Calu3 (cell line): Measurements from ENCODE around the gene PPP4R4. TPM values are rescaled to one million over a fixed set of nuclear protein-coding genes. Genes with fewer than 3 reads are reported as not detected.

Source experiments
- BruUV-seq: library from RNA; stranded (reverse); fragments of 400-500 nt; replicated peaks from 2 replicates; lab custom pipeline; 2021; lab: Mats Ljungman, UMichigan
- CTCF ChIA-PET: fragments of 300-600 bp; sonication (Branson Sonifier 250); formaldehyde crosslinking; loops from one replicate; lab custom pipeline; 2022; ENCODE audit warnings: antibody characterized with exemption; lab: Charles Lee
- DNase-seq: peaks from one replicate; pipeline ENCODE4 v3.0.0; 2022
- H3K27ac Mint-ChIP-seq: one replicate; pipeline ENCODE4 v1.8.0; 2022; ENCODE audit warnings: mixed read lengths; ENCODE audit not compliant: unreplicated experiment
- H3K27me3 Mint-ChIP-seq: one replicate; pipeline ENCODE4 v1.8.0; 2022; ENCODE audit warnings: mixed read lengths; ENCODE audit not compliant: unreplicated experiment
- H3K36me3 Mint-ChIP-seq: one replicate; pipeline ENCODE4 v1.8.0; 2022; ENCODE audit warnings: mild to moderate bottlenecking, moderate library complexity, mixed read lengths; ENCODE audit not compliant: insufficient read depth, unreplicated experiment
- H3K4me1 Mint-ChIP-seq: one replicate; pipeline ENCODE4 v1.8.0; 2022; ENCODE audit warnings: mild to moderate bottlenecking, low read depth, mixed read lengths; ENCODE audit not compliant: unreplicated experiment
- H3K4me3 Mint-ChIP-seq: one replicate; pipeline ENCODE4 v1.8.0; 2022; ENCODE audit warnings: mild to moderate bottlenecking, low read depth, moderate library complexity, mixed read lengths; ENCODE audit not compliant: unreplicated experiment
- H3K9me3 Mint-ChIP-seq: one replicate; pipeline ENCODE4 v1.8.0; 2022; ENCODE audit warnings: low read depth, mixed read lengths; ENCODE audit not compliant: unreplicated experiment
- CTCF ChIP-seq: fragments of 200-600 bp; IDR thresholded peaks from one replicate; pipeline ENCODE4 v1.8.0; 2022; ENCODE audit warnings: antibody characterized with exemption; ENCODE audit not compliant: unreplicated experiment
- intact Hi-C: fragments of 100-400 bp; cut with micrococcal nuclease; formaldehyde crosslinking; loops from one replicate; pipeline ENCODE4 v1.10.0; 2022; ENCODE audit not compliant: unreplicated experiment
- total RNA-seq: library from RNA; stranded (reverse); gene quantifications from 2 replicates; pipeline ENCODE4 v1.2.3, GENCODE V29; 2022

Gene PPP4R4
- total RNA-seq, 1 experiment from 2014 or later: 0.78 TPM

GRCh38 chr14:94193776-94194175, 19.7 kb downstream of the PPP4R4 start:
- no peaks in the 10 kb centered on the region for H3K36me3 Mint-ChIP-seq
- no peaks in the 10 kb centered on the region for H3K4me1 Mint-ChIP-seq
- intact Hi-C loops: no loop called here
- no peaks in the 10 kb centered on the region for H3K9me3 Mint-ChIP-seq
- no peak for TF ChIP-seq CTCF
- CTCF ChIA-PET: no interaction called here
- H3K4me3 Mint-ChIP-seq: no peak overlapping the region
- no TSS peak for BruUV-seq
- DNase-seq: no peak
- no peak overlapping the region for H3K27ac Mint-ChIP-seq
- H3K27me3 Mint-ChIP-seq: peaks cover 8% of the 10 kb centered on the region

- no peak for DNase-seq
- CTCF ChIA-PET: no interaction called here
- no peak overlapping the region for H3K4me3 Mint-ChIP-seq
- no peaks in the 10 kb centered on the region for H3K27me3 Mint-ChIP-seq
- H3K4me1 Mint-ChIP-seq: no peaks in the 10 kb centered on the region
- H3K36me3 Mint-ChIP-seq: no peaks in the 10 kb centered on the region
- H3K9me3 Mint-ChIP-seq: peaks cover 5% of the 10 kb centered on the region
- H3K27ac Mint-ChIP-seq: no peak overlapping the region
- TF ChIP-seq CTCF: no peak
- BruUV-seq: no TSS peak
- intact Hi-C loops: no loop called here
These were observed 21.9 kb downstream of the PPP4R4 start for GRCh38 chr14:94196057-94196456.

- Mint-ChIP-seq H3K4me1 (no peaks in the 10 kb centered on the region), H3K4me3 (no peak overlapping the region), H3K27me3 (no peaks in the 10 kb centered on the region), H3K27ac (no peak overlapping the region), H3K9me3 (peaks cover 5% of the 10 kb centered on the region), H3K36me3 (no peaks in the 10 kb centered on the region)
- no peak for DNase-seq
- BruUV-seq: no TSS peak
- intact Hi-C loops: no loop called here
- CTCF ChIA-PET: no interaction called here
- TF ChIP-seq CTCF: no peak
These were observed 29.5 kb downstream of the PPP4R4 start for GRCh38 chr14:94203473-94204210.

- intact Hi-C loops: no loop called here
- Mint-ChIP-seq H3K36me3 (no peaks in the 10 kb centered on the region), H3K9me3 (peaks cover 3% of the 10 kb centered on the region), H3K27me3 (no peaks in the 10 kb centered on the region), H3K27ac (no peak overlapping the region), H3K4me1 (no peaks in the 10 kb centered on the region), H3K4me3 (no peak overlapping the region)
- TF ChIP-seq CTCF: no peak
- no TSS peak for BruUV-seq
- no peak for DNase-seq
- CTCF ChIA-PET: no interaction called here
These were observed 38.9 kb downstream of the PPP4R4 start for GRCh38 chr14:94213021-94213420.
